OCI-LY3 (cell line): Measurements from ENCODE around the gene ZBTB38.
A peak's percentile ranks its signal among the peaks of the same experiment; 100 is the strongest.

Experiments used
- H2AFZ ChIP-seq: fragments of 200-600, 300-600 bp; shearing (Covaris generic); 2 replicates; pipeline ENCODE4 v1.6.0; 2014; ENCODE audit warnings: antibody characterized with exemption, low read depth, low read length
- H3K27ac ChIP-seq: fragments of 200-600, 300-600 bp; sonication (generic); 2 replicates; pipeline ENCODE4 v1.5.1; 2014; ENCODE audit warnings: mild to moderate bottlenecking, low read length, moderate library complexity, mixed read lengths
- H3K27me3 ChIP-seq: fragments of 200-600, 300-600 bp; sonication (generic); 2 replicates; pipeline ENCODE4 v1.6.1; 2014; ENCODE audit warnings: low read depth, low read length, mixed read lengths
- H3K36me3 ChIP-seq: fragments of 200-600, 300-600 bp; sonication (generic); replicated peaks from 2 replicates; pipeline ENCODE3; 2014; ENCODE audit warnings: low read depth, low read length, mixed read lengths
- H3K4me1 ChIP-seq: fragments of 300-600, 200-600 bp; sonication (generic); 2 replicates; pipeline ENCODE4 v1.6.1; 2014; ENCODE audit warnings: low read length, mixed read lengths
- H3K4me2 ChIP-seq: fragments of 200-600, 300-600 bp; sonication (generic); 2 replicates; pipeline ENCODE4 v1.6.1; 2014; ENCODE audit warnings: low read length, mixed read lengths
- H3K4me3 ChIP-seq: fragments of 300-600, 200-600 bp; sonication (generic); 2 replicates; pipeline ENCODE4 v1.5.1; 2014; ENCODE audit warnings: antibody characterized with exemption, mild to moderate bottlenecking, low read length, moderate library complexity
- H3K79me2 ChIP-seq: fragments of 300-600, 200-600 bp; shearing (Covaris generic); 2 replicates; pipeline ENCODE4 v1.6.1; 2014; ENCODE audit warnings: mild to moderate bottlenecking, low read length, mixed read lengths
- H3K9ac ChIP-seq: fragments of 300-600, 200-600 bp; shearing (Covaris generic); 2 replicates; pipeline ENCODE4 v1.6.0; 2014; ENCODE audit warnings: mild to moderate bottlenecking, low read length, moderate library complexity
- H3K9me3 ChIP-seq: fragments of 200-600, 300-600 bp; shearing (Covaris generic); 2 replicates; pipeline ENCODE4 v1.6.1; 2014; ENCODE audit warnings: low read length, mixed read lengths; ENCODE audit not compliant: insufficient read depth
- H4K20me1 ChIP-seq: fragments of 200-600, 300-600 bp; sonication (generic); 2 replicates; pipeline ENCODE4 v1.6.1; 2016; ENCODE audit warnings: low read length, mixed read lengths; ENCODE audit not compliant: insufficient read depth
- CTCF ChIP-seq: fragments of 200-600, 300-600 bp; sonication (generic); IDR thresholded peaks from 2 replicates; pipeline ENCODE4 v1.5.1; 2014; ENCODE audit warnings: antibody characterized with exemption, low read length, low read depth
- EZH2phosphoT487 ChIP-seq: fragments of 200-600 bp; shearing (Covaris generic); IDR thresholded peaks from 2 replicates; pipeline ENCODE4 v1.6.1; 2018; ENCODE audit warnings: antibody characterized with exemption, mixed run types, low read depth

The ZBTB38 gene

GRCh38 chr3:141409940-141410241 is 41.6 kb downstream of the ZBTB38 start:
- Histone ChIP-seq H3K27me3 (no peaks in the 10 kb centered on the region), H3K36me3 (no peaks in the 10 kb centered on the region), H3K4me1 (peaks cover 10% of the 10 kb centered on the region), H3K27ac (no peak overlapping the region), H3K9me3 (no peaks in the 10 kb centered on the region), H2AFZ (no peak overlapping the region), H4K20me1 (no peaks in the 10 kb centered on the region), H3K4me3 (no peak overlapping the region), H3K79me2 (no peaks in the 10 kb centered on the region), H3K4me2 (no peak overlapping the region), H3K9ac (no peak overlapping the region)
- TF ChIP-seq EZH2phosphoT487 (no peak), CTCF (no peak)

- H4K20me1 ChIP-seq = no peaks in the 10 kb centered on the region
- no peaks in the 10 kb centered on the region for H3K27me3 ChIP-seq
- no peaks in the 10 kb centered on the region for H3K9me3 ChIP-seq
- no peak overlapping the region for H3K4me3 ChIP-seq
- H3K79me2 ChIP-seq = no peaks in the 10 kb centered on the region
- H3K4me1 ChIP-seq = peaks cover 10% of the 10 kb centered on the region
- H3K4me2 ChIP-seq = no peak overlapping the region
- no peak overlapping the region for H3K27ac ChIP-seq
- no peak overlapping the region for H3K9ac ChIP-seq
- TF ChIP-seq EZH2phosphoT487 = no peak
- no peak for TF ChIP-seq CTCF
- no peak overlapping the region for H2AFZ ChIP-seq
- H3K36me3 ChIP-seq = no peaks in the 10 kb centered on the region
Measured at GRCh38 chr3:141410408-141410807, 42.1 kb downstream of the ZBTB38 start.

- no peaks in the 10 kb centered on the region for H3K9me3 ChIP-seq
- H2AFZ ChIP-seq = no peak overlapping the region
- H3K4me3 ChIP-seq = no peak overlapping the region
- no peak overlapping the region for H3K4me2 ChIP-seq
- no peaks in the 10 kb centered on the region for H3K36me3 ChIP-seq
- TF ChIP-seq EZH2phosphoT487 = no peak
- no peak for TF ChIP-seq CTCF
- H3K27me3 ChIP-seq = no peaks in the 10 kb centered on the region
- H3K4me1 ChIP-seq = peaks cover 10% of the 10 kb centered on the region
- no peaks in the 10 kb centered on the region for H3K79me2 ChIP-seq
- no peak overlapping the region for H3K27ac ChIP-seq
- no peak overlapping the region for H3K9ac ChIP-seq
- H4K20me1 ChIP-seq = no peaks in the 10 kb centered on the region
Measured at GRCh38 chr3:141410846-141411245, 42.5 kb downstream of the ZBTB38 start.

GRCh38 chr3:141411251-141411771 is 43.0 kb downstream of the ZBTB38 start:
- H3K4me3 ChIP-seq = no peak overlapping the region
- no peak overlapping the region for H3K27ac ChIP-seq
- peak overlapping the region; percentile 81 for H3K4me2 ChIP-seq
- H3K36me3 ChIP-seq = no peaks in the 10 kb centered on the region
- H3K4me1 ChIP-seq = peaks cover 10% of the 10 kb centered on the region
- H3K79me2 ChIP-seq = no peaks in the 10 kb centered on the region
- H2AFZ ChIP-seq = peak overlapping the region; percentile 20; the same call in 1 of the 2 replicates
- no peak overlapping the region for H3K9ac ChIP-seq
- no peaks in the 10 kb centered on the region for H4K20me1 ChIP-seq
- H3K27me3 ChIP-seq = no peaks in the 10 kb centered on the region
- no peaks in the 10 kb centered on the region for H3K9me3 ChIP-seq
- TF ChIP-seq EZH2phosphoT487 = no peak
- TF ChIP-seq CTCF = no peak
